CD1c-positive myeloid dendritic cell (primary cell): ENCODE measurements around the gene SPATA16.
"Not testable (repeated sequence)": the region's sequence is repeated elsewhere in the genome, so short reads cannot be mapped to it uniquely, and the experiment has no call there.

Experiments
- DNase-seq: peaks from one replicate; pipeline ENCODE4 v3.0.0-alpha.2; 2016; ENCODE audit errors: extremely low spot score

The SPATA16 gene

GRCh38 chr3:173064631-173065030 is 76.4 kb downstream of the SPATA16 start:
- DNase-seq = no peak

DNA sequence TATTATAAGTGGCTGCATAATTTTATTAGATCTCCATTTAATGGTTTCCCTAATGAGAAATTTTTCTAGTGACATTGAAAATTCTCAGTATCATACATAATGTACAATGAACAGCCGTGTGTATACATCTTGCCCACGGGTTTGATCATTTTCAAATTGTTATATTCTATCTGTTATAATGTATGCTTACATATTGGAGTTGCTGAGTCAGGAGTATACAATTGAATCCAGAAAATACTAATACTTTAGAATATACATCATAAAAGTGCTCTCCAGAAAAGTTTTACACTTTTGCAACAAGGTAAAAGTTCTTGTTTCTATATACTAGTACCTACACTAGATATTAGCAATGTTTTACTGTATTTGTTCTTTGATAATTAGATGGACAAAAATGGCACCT is 82.8 kb downstream of the SPATA16 start:
- DNase-seq = no peak

DNA sequence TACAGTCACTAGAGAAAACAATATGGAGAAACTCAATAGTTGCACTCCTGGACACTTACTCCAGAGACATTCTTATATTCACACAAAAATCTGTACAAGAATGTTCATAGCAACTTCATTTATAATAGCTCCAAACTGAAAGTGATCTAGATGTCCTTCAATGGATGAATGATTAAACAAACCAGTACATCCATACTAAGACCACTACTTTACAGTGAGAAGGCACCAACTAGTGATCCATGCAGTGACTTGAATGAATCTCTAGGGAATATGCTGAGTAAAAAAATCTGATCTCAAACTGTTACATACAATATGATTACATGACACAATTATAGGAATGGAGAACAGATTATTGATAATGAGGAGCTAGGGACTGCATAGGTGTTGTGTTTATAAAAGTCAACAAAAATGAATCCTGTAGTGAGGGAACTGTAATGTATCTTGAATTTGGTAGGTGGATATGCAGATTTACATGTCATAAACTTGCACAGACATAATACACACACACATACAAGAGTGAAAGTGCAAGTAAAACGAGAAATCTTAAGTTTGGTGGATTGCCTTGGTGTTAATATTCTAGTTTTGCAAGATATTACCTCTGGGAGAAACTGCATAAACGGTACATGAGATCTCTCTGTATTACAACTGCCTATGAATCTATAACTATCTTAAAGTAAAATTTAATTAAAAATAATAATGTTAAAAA is 85.7 kb downstream of the SPATA16 start:
- DNase-seq = no peak

GRCh38 chr3:173049360-173049759 is 91.7 kb downstream of the SPATA16 start:
- DNase-seq = no peak

DNA sequence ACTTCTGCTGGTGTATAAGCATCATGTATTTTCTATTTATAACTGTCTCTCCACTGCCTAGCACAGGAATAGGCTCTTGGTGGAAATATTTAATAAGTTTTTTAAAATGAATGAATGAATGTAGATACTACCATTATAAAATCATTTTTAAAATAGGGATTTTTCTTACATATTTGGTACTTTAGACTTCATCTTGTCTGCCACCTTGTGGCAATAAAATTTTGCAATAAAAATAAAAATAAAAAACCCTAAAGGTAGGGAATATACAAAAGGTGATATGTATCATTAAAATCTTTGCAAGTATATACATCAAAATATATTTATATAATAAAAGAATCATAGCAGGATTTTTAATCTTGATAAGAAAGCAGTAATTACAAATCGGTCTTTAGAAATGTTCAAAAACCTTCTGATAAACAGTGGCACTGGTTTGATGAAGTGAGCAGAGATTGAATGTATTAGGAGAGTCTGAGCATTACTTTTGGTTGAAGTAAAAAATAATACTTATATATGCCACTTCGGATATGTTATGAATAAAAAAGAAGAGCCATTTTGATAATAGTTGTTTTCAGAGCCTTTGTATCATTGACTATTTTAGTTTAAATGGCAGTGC is 95.2 kb downstream of the SPATA16 start:
- DNase-seq = no peak

- no peak for DNase-seq
Measured at GRCh38 chr3:173044998-173045397, 96.0 kb downstream of the SPATA16 start.

DNA sequence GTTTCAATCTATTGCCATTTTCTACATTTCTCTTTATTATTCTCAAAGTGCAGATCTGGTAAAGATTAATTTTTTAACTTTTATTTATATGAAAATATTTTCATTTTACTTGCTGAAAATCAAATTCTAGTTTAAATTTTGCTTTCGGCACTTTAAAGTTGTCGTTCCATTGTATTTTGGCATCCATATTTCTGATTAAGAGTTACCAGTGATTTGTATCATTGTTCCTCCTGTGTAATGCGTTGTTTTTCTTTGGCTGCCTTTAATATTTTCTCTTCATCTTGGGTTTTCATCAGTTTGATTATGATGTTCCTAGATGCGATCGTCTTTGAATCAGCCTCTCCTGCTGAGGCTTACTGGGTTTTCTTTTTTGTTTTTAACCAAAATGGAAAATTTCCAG is 97.3 kb downstream of the SPATA16 start:
- no peak for DNase-seq

DNA sequence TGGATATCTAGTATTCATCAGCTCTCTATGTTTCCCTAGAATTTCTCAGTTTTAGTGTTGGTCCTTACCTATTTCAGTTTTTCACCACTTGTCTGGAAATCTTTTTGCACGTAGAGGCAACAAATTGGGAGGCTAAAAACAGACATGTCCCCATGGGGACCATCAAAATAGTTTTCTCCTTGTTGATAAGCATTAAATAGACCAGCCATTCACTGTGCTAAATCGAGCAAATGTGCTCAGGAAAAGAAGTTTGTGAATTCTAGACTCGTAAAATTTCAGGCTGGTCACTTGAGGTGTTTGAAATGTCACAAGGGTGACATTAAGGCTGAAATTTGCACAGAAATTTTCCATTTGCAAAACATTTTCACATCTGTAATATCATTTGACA is 102.6 kb downstream of the SPATA16 start:
- no peak for DNase-seq

GRCh38 chr3:173037840-173038483 is 103.1 kb downstream of the SPATA16 start:
- no peak for DNase-seq

- no peak for DNase-seq
Measured at GRCh38 chr3:173030273-173030672, 110.8 kb downstream of the SPATA16 start.

DNA sequence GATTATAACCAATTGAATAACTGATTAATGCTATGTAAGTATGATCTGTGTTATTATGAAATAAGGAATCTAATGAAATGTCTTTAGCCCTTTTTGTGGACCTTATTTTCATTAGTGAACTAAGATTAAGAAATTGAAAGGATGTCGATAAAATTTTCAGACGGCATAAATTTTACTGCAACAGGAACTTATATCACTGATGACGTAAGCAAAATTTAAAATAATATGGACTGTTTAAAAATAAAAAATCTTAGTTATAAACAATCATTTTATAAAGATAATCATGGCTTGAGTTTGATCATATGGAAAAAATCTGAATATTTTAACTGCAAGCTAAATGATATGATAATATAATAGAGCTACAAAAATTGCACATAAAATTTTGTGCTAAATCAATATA is 112.7 kb downstream of the SPATA16 start:
- no peak for DNase-seq

GRCh38 chr3:173027429-173027828 is 113.6 kb downstream of the SPATA16 start:
- no peak for DNase-seq

GRCh38 chr3:173025941-173026340 is 115.1 kb downstream of the SPATA16 start:
- no peak for DNase-seq

- no peak for DNase-seq
Measured at GRCh38 chr3:173021547-173022185, 119.4 kb downstream of the SPATA16 start.

- DNase-seq = not testable (repeated sequence)
Measured at GRCh38 chr3:173020128-173020527, 120.9 kb downstream of the SPATA16 start.

DNA sequence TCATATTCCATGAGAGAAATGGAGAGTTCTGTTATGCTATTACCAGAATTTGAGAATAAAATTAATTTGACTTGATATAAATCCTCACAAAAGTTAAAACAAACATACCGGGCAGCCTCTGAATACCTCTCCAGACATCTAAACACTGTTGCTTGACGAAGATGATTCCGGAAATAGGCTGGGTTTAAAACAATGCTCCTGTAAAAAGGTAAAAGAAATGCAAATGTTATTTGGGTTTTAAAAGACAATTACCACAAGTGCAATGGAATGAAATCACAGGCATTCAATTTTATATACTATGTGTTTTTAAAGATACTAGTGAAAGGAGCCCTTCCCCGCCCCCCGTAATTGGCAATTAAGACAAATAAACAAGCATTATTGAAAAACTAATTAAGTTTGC is 121.7 kb downstream of the SPATA16 start:
- DNase-seq = no peak

DNA sequence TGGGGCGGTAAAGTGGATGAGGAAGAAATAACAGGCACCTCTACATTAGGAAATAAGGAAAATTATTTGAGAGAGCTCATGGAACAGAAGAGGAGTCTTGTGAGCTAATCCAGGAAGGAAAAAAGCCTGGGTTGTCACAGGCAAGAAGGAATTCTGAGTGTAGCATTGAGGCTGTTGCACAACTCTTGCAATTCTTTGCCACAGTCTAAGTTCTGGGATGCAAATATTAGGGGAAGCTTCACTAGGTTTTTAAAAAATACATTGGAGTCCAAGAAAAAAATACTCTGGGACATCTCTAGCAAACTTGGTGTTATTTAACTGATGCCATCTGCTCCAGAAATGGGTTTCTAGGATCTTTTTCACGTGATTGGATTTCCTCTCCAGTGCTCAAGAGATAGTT is 122.3 kb downstream of the SPATA16 start:
- DNase-seq = no peak

DNA sequence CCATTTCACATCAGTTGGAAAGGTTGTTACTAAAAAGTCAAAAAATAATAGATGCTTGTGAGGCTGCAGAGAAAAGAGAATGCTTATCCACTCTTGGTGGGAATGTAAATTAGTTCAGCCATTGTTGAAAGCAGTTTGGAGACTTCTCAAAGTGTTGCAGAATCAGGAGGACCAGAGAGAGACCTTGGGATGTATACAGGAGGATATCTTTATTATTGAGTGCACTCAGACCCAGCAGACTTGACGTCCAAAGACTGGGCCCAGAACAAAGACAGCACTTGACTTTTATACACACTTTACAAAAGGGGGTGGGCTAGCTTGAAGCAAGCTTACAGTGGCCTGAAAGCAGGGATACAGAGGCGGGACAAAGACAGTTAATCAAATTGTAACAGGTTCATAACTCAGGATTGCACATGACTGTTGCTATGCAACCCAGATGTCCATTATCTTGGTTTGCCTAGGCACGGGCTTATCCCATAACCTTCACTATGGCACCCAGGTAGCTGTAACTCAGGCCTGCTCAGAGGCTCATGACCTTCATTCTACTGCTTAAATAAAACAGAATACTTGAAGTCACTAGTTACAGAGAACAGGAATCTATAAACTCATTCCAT is 127.7 kb downstream of the SPATA16 start:
- no peak for DNase-seq

DNA sequence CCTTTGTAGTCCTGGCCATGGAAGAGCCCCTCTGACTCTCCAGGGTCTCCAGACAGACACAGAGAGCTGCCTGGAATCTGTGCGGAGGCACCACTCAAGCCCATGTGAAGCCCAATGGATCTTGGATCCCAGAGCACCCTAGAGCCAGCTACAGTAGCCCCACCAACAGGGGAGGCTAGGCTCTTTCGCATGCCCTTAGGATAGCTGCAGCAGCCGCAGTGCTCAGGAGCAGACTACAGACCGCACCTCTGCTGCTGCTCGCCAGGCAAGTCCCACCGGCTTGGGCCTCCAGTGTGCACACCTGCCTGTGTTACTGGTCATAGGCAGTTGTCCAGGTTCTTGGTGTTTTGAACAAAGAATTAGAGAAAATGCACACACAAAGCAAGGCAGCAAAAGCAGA is 131.6 kb downstream of the SPATA16 start:
- no peak for DNase-seq

- no peak for DNase-seq
Measured at GRCh38 chr3:173008978-173009377, 132.1 kb downstream of the SPATA16 start.

DNA sequence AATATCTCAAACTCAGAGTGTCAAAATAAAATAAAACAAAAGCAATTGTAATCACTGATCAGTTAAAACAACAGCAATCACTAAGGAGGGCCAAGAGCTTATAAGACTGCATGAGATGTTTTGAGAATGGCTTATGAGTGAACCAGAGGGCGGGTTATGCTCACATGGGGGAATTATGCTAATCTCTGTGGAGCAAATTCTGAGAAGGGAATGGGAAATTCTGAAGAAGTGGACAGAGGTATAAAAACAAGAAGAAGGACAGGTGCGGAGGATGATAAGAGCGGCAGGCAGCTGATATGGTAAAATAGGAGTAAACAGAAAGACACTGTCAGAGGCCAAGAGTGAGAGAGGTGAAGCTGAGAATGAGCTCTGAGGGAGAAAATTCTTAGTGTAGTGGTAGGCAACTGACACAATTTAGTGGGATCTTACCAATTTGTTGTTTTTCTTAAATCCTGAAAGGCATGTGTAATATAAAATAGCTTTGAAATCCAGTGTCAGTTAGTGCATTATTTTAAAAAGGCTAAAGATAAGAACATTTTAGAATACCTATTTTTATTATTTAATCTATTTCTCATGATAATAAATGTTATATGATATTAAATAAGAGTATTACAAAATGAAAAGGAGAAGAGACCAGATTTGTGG is 133.8 kb downstream of the SPATA16 start:
- DNase-seq = no peak

DNA sequence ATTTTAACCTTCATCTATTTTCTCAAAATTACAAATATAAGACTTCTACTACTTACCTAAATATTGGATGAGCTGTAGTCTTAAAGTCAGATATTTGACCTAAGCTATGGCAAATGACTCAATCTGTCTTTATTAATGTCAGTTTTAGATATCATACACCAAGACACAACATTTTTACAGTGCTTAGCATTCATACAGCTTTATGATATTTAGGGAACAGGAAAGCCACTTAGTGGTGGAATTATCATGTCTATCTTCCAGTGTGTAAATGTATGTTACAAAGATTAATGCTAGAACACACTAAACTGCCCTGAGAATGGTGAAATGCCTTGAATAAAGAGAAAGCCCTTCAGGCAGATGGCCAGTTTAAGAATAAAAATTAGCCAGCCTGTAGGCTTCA is 135.0 kb downstream of the SPATA16 start:
- DNase-seq = no peak
